Measurements from ENCODE around the gene COL4A1.

GRCh38 chr13:110347535-110348308 lies 40.8 kb upstream of the COL4A1 start:
- TF ChIP-seq POLR2AphosphoS5 (IDR thresholded peaks at IDR 0.05; ENCODE audit: low read depth, low read length) = no peak
- TF ChIP-seq REST (IDR thresholded peaks at IDR 0.05; ENCODE audit: insufficient read depth in 1 of 2, low read depth in 2 of 2, low read length in 2 of 2) = no peak
- no peak for TF ChIP-seq FOXP2 (optimal IDR thresholded peaks at IDR 0.05; ENCODE audit: borderline replicate concordance, extremely low read depth, extremely low read length, insufficient read depth)
- TF ChIP-seq TAF1 (IDR thresholded peaks at IDR 0.05; ENCODE audit: borderline replicate concordance, insufficient read depth, low read length) = no peak
